Ovary (tissue), 9 donors: ENCODE measurements around the gene SLC4A1. TPM values are rescaled to one million over a fixed set of nuclear protein-coding genes. Genes with fewer than 3 reads are reported as not detected.

Source experiments
- DNase-seq, 5 donors: peaks; one replicate each; pipeline ENCODE4 v3.0.0-alpha.2; 2019 to 2020
- H3K27ac ChIP-seq, 2 donors: fragments of 200-600 bp; one replicate each; pipeline versions ENCODE4 v1.5.1 to v1.8.0; 2019 to 2022
- H3K27me3 ChIP-seq: fragments of 200-600 bp; one replicate; pipeline ENCODE4 v1.8.0; 2022
- H3K36me3 ChIP-seq: fragments of 200-600 bp; sonication (generic); one replicate; pipeline ENCODE4 v1.5.1; 2019
- H3K4me1 ChIP-seq: one replicate; pipeline ENCODE4 v1.8.1; 2013; ENCODE audit warnings: mild to moderate bottlenecking, moderate library complexity; ENCODE audit not compliant: insufficient read depth
- H3K4me3 ChIP-seq: fragments of 200-600 bp; sonication (generic); one replicate; pipeline ENCODE4 v1.5.1; 2017
- H3K9me3 ChIP-seq, 2 donors: fragments of 200-600 bp in 1 of 2; sonication (generic) in 1 of 2; one replicate each; pipeline versions ENCODE4 v1.5.1 to v1.8.1; 2013 to 2019; ENCODE audit warnings: mild to moderate bottlenecking in 1 of 2, moderate library complexity in 1 of 2
- CTCF ChIP-seq, 3 donors: fragments of 450-650 bp in 2 of 3; fragments of 200-600 bp in 1 of 3; IDR thresholded peaks; one replicate each; pipeline versions ENCODE4 v1.5.1 to v1.8.0; 2016 to 2022; ENCODE audit warnings: antibody characterized with exemption in 3 of 3, mild to moderate bottlenecking in 1 of 3
- EP300 ChIP-seq: sonication (generic); formaldehyde crosslinking; IDR thresholded peaks from one replicate; pipeline ENCODE4 v1.6.1; 2017; ENCODE audit warnings: antibody characterized with exemption
- POLR2A ChIP-seq: fragments of 450-650 bp; IDR thresholded peaks from one replicate; pipeline ENCODE4 v1.6.1; 2017; ENCODE audit warnings: antibody characterized with exemption, mild to moderate bottlenecking, moderate library complexity
- WGBS, 3 donors: extraction: QIAGEN DNeasy Blood & Tissue Kit in 1 of 3; methylation state at CpG; one replicate each; pipeline versions ENCODE4 v1.1.5 to v1.1.7; 2013 to 2017; 5-methylcytosine and 5-hydroxymethylcytosine counted together
- intact Hi-C, 4 donors: fragments of 100-400 bp; cut with DNase I; formaldehyde crosslinking; loops; one replicate each; pipeline versions ENCODE4 v1.11.0 to v1.15.1; 2022 to 2023
- polyA plus RNA-seq, 2 donors: library from polyadenylated mRNA; stranded (reverse); fragments of 200-250 nt in 1 of 2; fragments of 350-450 nt in 1 of 2; fragmentation: Illumina TruSeq in 1 of 2; extraction: RNeasy Lipid Tissue Mini Kit (QIAGEN cat#74804) in 1 of 2; gene quantifications; one replicate each; pipeline ENCODE4 v1.2.3, GENCODE V29; 2013 to 2014
- total RNA-seq, 7 donors: library from RNA; depleted of rRNA in 2 of 7; stranded (reverse); fragments of >200 nt in 2 of 7; fragmentation: NEBNext Ultra II Directional in 3 of 7; extraction: Animal tissue kit (Norgen Biotek cat#: 25700) in 3 of 7; gene quantifications; one replicate each; pipeline versions ENCODE4 v1.1.0 to v1.2.4, GENCODE V29; 2016 to 2023
- donor health status: DM: no; HTN: no; CAD: no; lungs with moderate emphysema.
- donor health status: DM: no; HTN: no; CAD: no.
- donor health status: Bipolar disorder and iron deficiency.
- donor health status: DM: yes; HTN: yes; CAD: no.
- donor health status: DM: no; HTN: no; CAD: no.
- donor health status: DM: yes; HTN: yes; CAD: no.

The SLC4A1 gene
- total and polyA plus RNA-seq, 9 donors = 0.08 to 3.2 (median 0.35) TPM; not detected in 5

GRCh38 chr17:44310609-44311376, 42.9 kb upstream of the SLC4A1 start:
- H3K27me3 ChIP-seq = peaks cover 3% of the 10 kb centered on the region
- H3K9me3 ChIP-seq = no peaks in the 10 kb centered on the region
- H3K27ac ChIP-seq = no peak overlapping the region
- 70 to 76% (median 75%) methylated on average over 9 to 10 of the region's 10 CpGs for WGBS, 3 donors
- no peak for DNase-seq
- intact Hi-C loops = no loop called here
- TF ChIP-seq EP300 (no peak), CTCF (IDR thresholded peaks at IDR 0.05) (no peak), POLR2A (no peak)
- H3K36me3 ChIP-seq = no peaks in the 10 kb centered on the region
- H3K4me1 ChIP-seq = peaks cover 9% of the 10 kb centered on the region
- no peak overlapping the region for H3K4me3 ChIP-seq

GRCh38 chr17:44310188-44310587, 42.3 kb upstream of the SLC4A1 start:
- DNase-seq = no peak
- Histone ChIP-seq H3K27me3 (peaks cover 3% of the 10 kb centered on the region), H3K36me3 (no peaks in the 10 kb centered on the region), H3K4me3 (no peak overlapping the region), H3K4me1 (peaks cover 9% of the 10 kb centered on the region), H3K9me3 (no peaks in the 10 kb centered on the region), H3K27ac (no peak overlapping the region)
- TF ChIP-seq POLR2A = no peak
- no peak for TF ChIP-seq EP300
- TF ChIP-seq CTCF (IDR thresholded peaks at IDR 0.05) = no peak
- 91 to 100% (median 96%) methylated on average over 2 of the region's 2 CpGs for WGBS, 3 donors
- intact Hi-C loops = no loop called here

GRCh38 chr17:44309472-44309871, 41.5 kb upstream of the SLC4A1 start:
- WGBS, 3 donors = 54 to 63% (median 58%) methylated on average over 5 of the region's 5 CpGs
- Histone ChIP-seq H3K4me3 (no peak overlapping the region), H3K27ac (no peak overlapping the region), H3K9me3 (no peaks in the 10 kb centered on the region), H3K36me3 (no peaks in the 10 kb centered on the region), H3K4me1 (peaks cover 6% of the 10 kb centered on the region), H3K27me3 (no peaks in the 10 kb centered on the region)
- DNase-seq = no peak
- intact Hi-C loops = loop anchor here in 1 of 4 donors (5.0 kb wide), 1 partner anchor 87 kb away; no protein-coding TSS in a partner anchor
- TF ChIP-seq POLR2A (no peak), CTCF (IDR thresholded peaks at IDR 0.05) (no peak), EP300 (no peak)

GRCh38 chr17:44308865-44309264, 40.9 kb upstream of the SLC4A1 start:
- DNase-seq = peak in 1 of 5 donors; percentile 47
- no peaks in the 10 kb centered on the region for H3K36me3 ChIP-seq
- H3K9me3 ChIP-seq = no peaks in the 10 kb centered on the region
- no peaks in the 10 kb centered on the region for H3K27me3 ChIP-seq
- 2 to 3% (median 2%) methylated on average over 15 of the region's 15 CpGs for WGBS, 3 donors
- peaks cover 6% of the 10 kb centered on the region for H3K4me1 ChIP-seq
- TF ChIP-seq CTCF (IDR thresholded peaks at IDR 0.05) (no peak), POLR2A (no peak), EP300 (no peak)
- H3K27ac ChIP-seq = no peak overlapping the region
- intact Hi-C loops = loop anchor here in 1 of 4 donors (5.0 kb wide), 1 partner anchor 87 kb away; no protein-coding TSS in a partner anchor
- peak overlapping the region; percentile 23 for H3K4me3 ChIP-seq
